NT2/D1 (cell line): ENCODE results near the gene DNM3.

Source experiments
- DNase-seq: peaks from one replicate; pipeline ENCODE4 v3.0.0-alpha.2; 2011; ENCODE audit warnings: low read depth, low spot score
- H3K27me3 ChIP-seq: 2 replicates; pipeline ENCODE4 v1.6.0; 2011; ENCODE audit warnings: mild to moderate bottlenecking; ENCODE audit not compliant: insufficient read length, insufficient read depth
- H3K36me3 ChIP-seq: 2 replicates; pipeline ENCODE4 v1.6.1; 2011; ENCODE audit warnings: mild to moderate bottlenecking, low read length, mixed read lengths; ENCODE audit not compliant: insufficient read depth, insufficient read length
- H3K4me1 ChIP-seq: 2 replicates; pipeline ENCODE4 v1.5.1; 2011; ENCODE audit not compliant: insufficient read depth, insufficient read length
- H3K4me3 ChIP-seq: 2 replicates; pipeline ENCODE4 v1.5.1; 2011; ENCODE audit warnings: low read depth; ENCODE audit not compliant: insufficient read length
- H3K9ac ChIP-seq: 2 replicates; pipeline ENCODE4 v1.6.0; 2011; ENCODE audit warnings: low read depth; ENCODE audit not compliant: insufficient read length
- H3K9me3 ChIP-seq: 2 replicates; pipeline ENCODE4 v1.5.1; 2011; ENCODE audit warnings: mild to moderate bottlenecking, low read length; ENCODE audit not compliant: insufficient read depth
- SUZ12 ChIP-seq: IDR thresholded peaks from 2 replicates; pipeline ENCODE4 v1.6.1; 2011; ENCODE audit not compliant: insufficient read length, insufficient read depth; ENCODE audit errors: extremely low read depth
- YY1 ChIP-seq: IDR thresholded peaks from 2 replicates; pipeline ENCODE4 v1.6.1; 2011; ENCODE audit not compliant: insufficient read length, insufficient read depth
- ZNF274 ChIP-seq: IDR thresholded peaks from 2 replicates; pipeline ENCODE4 v1.6.1; 2011; ENCODE audit warnings: mild to moderate bottlenecking, low read depth, low read length

DNM3 gene

DNA sequence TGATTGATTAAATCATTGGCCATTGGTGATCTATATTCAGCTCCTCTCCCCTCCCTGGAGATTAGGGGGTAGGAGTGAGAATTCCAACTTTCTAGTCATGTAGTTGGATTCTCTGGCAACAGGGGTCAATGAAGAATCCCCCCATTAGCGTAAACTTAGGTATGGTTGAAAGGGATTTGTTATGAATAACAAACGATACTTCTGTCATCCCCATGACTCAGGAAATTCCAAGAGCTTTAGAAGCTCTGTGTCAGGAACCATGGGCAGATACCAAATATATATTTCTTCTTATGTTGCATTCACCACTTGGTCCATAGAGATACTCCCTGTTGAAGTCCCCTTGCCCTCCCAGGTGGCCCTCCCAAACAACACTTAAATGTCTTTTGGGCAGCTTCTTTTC lies 124.5 kb downstream of the DNM3 start:
- DNase-seq, result no peak
- H3K4me3 ChIP-seq, result no peak overlapping the region
- H3K4me1 ChIP-seq, result peaks cover 5% of the 10 kb centered on the region
- peaks cover 22% of the 10 kb centered on the region for H3K9me3 ChIP-seq
- H3K27me3 ChIP-seq, result no peaks in the 10 kb centered on the region
- no peaks in the 10 kb centered on the region for H3K36me3 ChIP-seq
- TF ChIP-seq YY1 (no peak), ZNF274 (no peak), SUZ12 (no peak)
- H3K9ac ChIP-seq, result no peak overlapping the region

DNA sequence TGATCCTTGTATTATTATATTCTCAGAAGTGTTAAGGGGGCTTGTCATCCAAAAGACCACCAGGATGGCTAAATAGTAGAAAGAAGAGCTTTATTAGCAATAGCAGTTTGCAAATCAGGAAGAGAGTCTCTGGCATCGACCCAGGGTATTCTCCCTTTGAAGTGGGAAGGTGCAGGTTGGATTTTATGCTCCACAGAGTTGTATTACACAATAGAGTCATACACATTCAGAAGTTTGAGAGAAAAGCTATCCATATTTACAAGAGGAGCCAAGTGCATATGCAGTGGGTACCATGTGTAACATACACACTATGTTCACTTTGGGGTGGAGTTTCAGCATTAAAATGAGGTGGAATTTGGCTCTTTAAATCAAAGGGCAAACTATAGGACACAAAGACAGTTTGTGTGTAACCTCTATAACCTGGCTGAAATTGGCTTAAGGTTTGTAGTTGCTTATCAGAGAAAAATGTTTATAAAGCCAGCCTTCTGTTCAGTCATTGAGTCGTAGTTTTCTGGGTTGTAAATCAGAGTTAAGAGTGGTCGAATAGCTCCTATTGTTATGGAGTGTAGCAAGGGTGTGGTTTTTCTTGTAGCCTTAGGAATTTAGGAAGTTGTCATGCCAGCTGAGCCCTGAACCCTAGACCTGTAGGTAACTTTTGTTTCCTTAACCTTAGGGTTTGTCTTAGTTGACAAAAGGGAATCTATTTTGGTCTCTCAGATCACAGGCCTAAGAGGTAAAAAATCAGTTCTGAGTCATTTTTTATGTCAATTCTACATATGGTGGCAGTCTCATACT lies 125.3 kb downstream of the DNM3 start:
- no peak overlapping the region for H3K9ac ChIP-seq
- peak; percentile 77 for DNase-seq
- H3K4me1 ChIP-seq, result peaks cover 5% of the 10 kb centered on the region
- TF ChIP-seq ZNF274 (no peak), YY1 (no peak), SUZ12 (no peak)
- H3K9me3 ChIP-seq, result peaks cover 14% of the 10 kb centered on the region
- H3K27me3 ChIP-seq, result no peaks in the 10 kb centered on the region
- no peak overlapping the region for H3K4me3 ChIP-seq
- H3K36me3 ChIP-seq, result no peaks in the 10 kb centered on the region

DNA sequence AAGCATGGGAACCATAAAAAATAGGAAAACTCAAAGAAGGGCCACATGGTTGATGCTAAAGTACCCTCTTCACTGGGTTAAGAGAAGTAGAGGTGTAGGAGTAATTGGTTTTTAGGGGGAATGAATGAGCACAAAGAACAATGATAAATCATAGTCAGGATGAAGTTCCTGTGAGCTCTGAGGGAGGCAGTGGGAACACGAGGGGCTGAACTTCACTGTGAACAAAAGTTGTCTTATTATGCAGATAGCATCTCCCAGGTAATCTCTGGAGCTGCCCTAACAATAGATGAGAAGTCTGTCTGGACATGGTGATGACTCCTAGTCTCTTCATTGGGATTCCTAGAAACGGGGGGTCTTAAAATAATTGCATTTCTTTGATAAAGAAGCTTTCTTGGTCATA lies 127.9 kb downstream of the DNM3 start:
- H3K4me1 ChIP-seq, result peaks cover 5% of the 10 kb centered on the region
- H3K9ac ChIP-seq, result no peak overlapping the region
- no peak overlapping the region for H3K4me3 ChIP-seq
- no peak for TF ChIP-seq YY1
- no peak for TF ChIP-seq SUZ12
- TF ChIP-seq ZNF274, result no peak
- no peaks in the 10 kb centered on the region for H3K27me3 ChIP-seq
- H3K36me3 ChIP-seq, result no peaks in the 10 kb centered on the region
- DNase-seq, result no peak
- H3K9me3 ChIP-seq, result peaks cover 11% of the 10 kb centered on the region

DNA sequence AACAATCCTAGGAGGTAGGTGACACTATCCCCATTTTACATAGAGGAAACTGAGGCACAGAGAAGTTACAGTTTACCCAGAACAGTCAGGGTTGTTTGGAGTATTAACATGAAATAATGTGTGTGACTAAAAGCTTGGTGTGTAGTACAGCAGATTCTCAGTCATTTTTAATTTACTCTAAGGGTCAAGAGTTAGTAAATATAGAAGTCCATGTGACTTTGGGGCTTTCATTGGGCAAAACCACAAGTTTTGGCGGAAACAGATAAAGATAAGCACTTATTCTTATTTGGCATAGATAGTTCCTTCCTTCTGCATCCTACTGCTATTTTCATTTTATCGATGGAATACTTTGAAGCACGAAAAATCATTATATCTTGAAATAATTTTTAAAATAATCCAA lies 128.5 kb downstream of the DNM3 start:
- TF ChIP-seq ZNF274 (no peak), SUZ12 (no peak), YY1 (no peak)
- H3K9me3 ChIP-seq, result peaks cover 8% of the 10 kb centered on the region; the same call in 1 of the 2 replicates

DNA sequence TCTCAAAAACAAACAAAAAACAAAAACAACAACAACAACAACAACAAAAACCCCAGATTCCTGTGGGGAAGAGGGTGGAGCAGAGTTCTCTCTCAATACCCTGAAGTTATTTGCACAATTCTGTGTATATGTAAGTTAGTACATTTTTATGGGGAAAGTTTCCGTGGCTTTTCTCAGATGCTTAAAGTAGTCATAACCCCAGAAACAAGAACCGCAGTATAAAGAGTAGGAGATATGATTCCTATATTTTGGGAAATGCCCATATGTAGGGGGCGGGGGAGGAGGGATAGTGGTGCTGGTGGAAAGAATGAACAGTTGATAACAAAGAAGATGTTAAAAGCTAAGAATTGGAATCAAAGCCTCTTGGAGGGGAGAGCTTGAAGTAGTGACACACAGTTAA lies 131.5 kb downstream of the DNM3 start:
- TF ChIP-seq ZNF274 (no peak), SUZ12 (no peak), YY1 (no peak)
- no peak for DNase-seq

More for the DNA sequence above, 128.5 kb downstream of the DNM3 start:
- Histone ChIP-seq H3K36me3 (no peaks in the 10 kb centered on the region), H3K9ac (no peak overlapping the region), H3K4me3 (no peak overlapping the region), H3K27me3 (no peaks in the 10 kb centered on the region), H3K4me1 (peaks cover 5% of the 10 kb centered on the region)
- no peak for DNase-seq

DNA sequence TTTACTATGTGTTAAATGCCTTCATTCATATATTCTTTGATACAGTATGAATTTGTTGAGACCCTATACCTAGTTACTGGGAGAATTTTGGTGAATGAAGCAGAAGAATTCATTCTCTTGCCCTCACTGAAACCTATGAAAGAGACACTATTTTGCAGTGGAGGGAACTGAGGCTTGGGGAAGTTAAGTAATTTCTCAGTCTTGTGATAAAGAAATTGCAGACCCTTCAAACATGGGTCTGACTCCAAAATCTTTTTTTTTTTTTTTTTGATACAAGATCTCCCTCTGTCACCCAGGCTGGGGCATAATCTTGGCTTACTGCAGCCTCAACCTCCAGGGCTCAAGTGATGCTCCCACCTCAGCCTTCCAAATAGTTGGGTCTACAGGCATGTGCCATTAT lies 132.1 kb downstream of the DNM3 start:
- Histone ChIP-seq H3K27me3 (no peaks in the 10 kb centered on the region), H3K4me1 (no peaks in the 10 kb centered on the region), H3K36me3 (no peaks in the 10 kb centered on the region), H3K9ac (no peak overlapping the region), H3K9me3 (peaks cover 8% of the 10 kb centered on the region), H3K4me3 (no peak overlapping the region)
- TF ChIP-seq YY1 (no peak), ZNF274 (no peak), SUZ12 (no peak)
- DNase-seq, result no peak

More for the DNA sequence above, 131.5 kb downstream of the DNM3 start:
- Histone ChIP-seq H3K4me3 (no peak overlapping the region), H3K9me3 (peaks cover 8% of the 10 kb centered on the region), H3K9ac (no peak overlapping the region), H3K4me1 (no peaks in the 10 kb centered on the region), H3K36me3 (no peaks in the 10 kb centered on the region), H3K27me3 (no peaks in the 10 kb centered on the region)

DNA sequence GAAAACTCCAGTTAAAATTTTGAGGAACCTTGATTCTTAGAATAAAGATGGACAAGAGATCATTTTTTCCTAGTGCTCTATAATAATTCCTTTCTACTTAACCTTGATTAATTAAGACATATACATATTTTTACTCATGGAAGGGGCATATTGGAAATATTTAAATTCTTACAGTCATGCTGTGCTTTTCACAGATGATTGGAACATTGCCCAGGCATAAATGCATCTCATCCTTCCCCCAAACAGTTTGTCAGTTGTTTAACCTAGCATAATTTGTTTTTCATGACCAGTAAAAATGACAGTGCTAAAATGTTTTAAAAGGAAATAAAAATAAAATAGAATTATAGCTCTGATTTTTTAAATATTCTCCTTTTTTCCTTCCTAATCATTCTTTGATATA lies 140.0 kb downstream of the DNM3 start:
- no peak for DNase-seq
- Histone ChIP-seq H3K9ac (no peak overlapping the region), H3K4me3 (no peak overlapping the region), H3K9me3 (no peaks in the 10 kb centered on the region), H3K27me3 (no peaks in the 10 kb centered on the region), H3K4me1 (no peaks in the 10 kb centered on the region), H3K36me3 (no peaks in the 10 kb centered on the region)
- TF ChIP-seq YY1 (no peak), SUZ12 (no peak), ZNF274 (no peak)

DNA sequence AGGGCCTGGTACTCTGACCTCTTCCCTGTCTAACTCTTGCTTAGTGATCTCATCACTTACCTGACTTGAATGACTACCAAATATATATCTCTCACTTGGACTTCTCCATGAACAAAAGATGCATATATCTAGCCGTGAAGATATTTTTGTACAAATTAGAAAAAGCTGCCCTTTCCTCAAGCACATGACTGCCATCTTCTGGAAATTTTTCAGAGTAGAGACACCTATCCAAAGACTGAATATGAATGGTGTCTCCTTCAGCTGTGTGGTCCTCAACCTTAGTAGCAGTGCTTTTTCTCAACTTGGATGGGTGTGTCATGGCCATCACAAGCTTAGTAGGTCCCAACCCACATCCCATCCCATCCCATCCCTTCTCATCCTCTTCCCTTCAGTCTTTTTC lies 142.3 kb downstream of the DNM3 start:
- Histone ChIP-seq H3K9me3 (no peaks in the 10 kb centered on the region), H3K4me1 (no peaks in the 10 kb centered on the region), H3K4me3 (no peak overlapping the region), H3K27me3 (no peaks in the 10 kb centered on the region), H3K36me3 (no peaks in the 10 kb centered on the region), H3K9ac (no peak overlapping the region)
- no peak for TF ChIP-seq SUZ12
- TF ChIP-seq YY1, result no peak
- no peak for TF ChIP-seq ZNF274
- DNase-seq, result no peak
